K562 (cell line): ENCODE measurements around the gene CUL5. TPM values are rescaled to one million over a fixed set of nuclear protein-coding genes. Genes with fewer than 3 reads are reported as not detected.

Source experiments
- ATAC-seq: fragments of 200-7000 bp; cut with Tn5 transposase; 3 replicates; pipeline ENCODE4 v1.9.1; 2020; ENCODE audit warnings: moderate library complexity
- BruUV-seq: library from RNA; stranded (reverse); fragments of 400-500 nt; replicated peaks from 2 replicates; lab custom pipeline; 2021; lab: Mats Ljungman, UMichigan
- CTCF ChIA-PET: fragments of 300-600 bp; formaldehyde crosslinking; extraction: SDS; loops from one replicate; lab custom pipeline; 2021; ENCODE audit warnings: low intra/inter-chr PET ratio; lab: Yijun Ruan, JAX
- POLR2A ChIA-PET: fragments of 300-600, 350-650 bp; sonication (Branson Sonifier 250); formaldehyde crosslinking; extraction: SDS; loops from one replicate; lab custom pipeline; 2021; ENCODE audit warnings: antibody characterized with exemption, inconsistent platforms; lab: Yijun Ruan, JAX
- DNase-seq, 4 experiments: peaks; one replicate each; pipeline versions ENCODE4 v3.0.0 to v3.0.0-alpha.2; 2011 to 2018; ENCODE audit warnings: low spot score in 3 of 4, mixed read lengths in 3 of 4; ENCODE audit errors: extremely low read depth in 1 of 4
- FAIRE-seq: peaks from 2 replicates; lab custom pipeline; 2011; peaks lifted over from hg19 to GRCh38; lab: Jason Lieb, UNC
- H2AFZ ChIP-seq: 2 replicates; pipeline ENCODE4 v1.6.0; 2011; ENCODE audit warnings: low read depth, low read length, control low read depth, inconsistent platforms
- H3K27ac ChIP-seq: fragments of 200-600 bp; 3 replicates; pipeline ENCODE4 v1.8.0; 2011; ENCODE audit warnings: low read depth, mild to moderate bottlenecking, control low read depth, inconsistent platforms, low read length, moderate library complexity, mixed read lengths; ENCODE audit errors: extremely low read depth
- H3K27me3 ChIP-seq, 2 experiments: fragments of 300-600 bp in 1 of 2; 2 replicates in 1 of 2; 3 replicates in 1 of 2; pipeline versions ENCODE4 v1.6.0 to v1.8.0; 2011; ENCODE audit warnings: inconsistent platforms in 2 of 2, low read length in 2 of 2, mild to moderate bottlenecking in 1 of 2, mixed read lengths in 1 of 2, moderate library complexity in 1 of 2; ENCODE audit not compliant: control insufficient read depth in 2 of 2, insufficient read depth in 2 of 2
- H3K36me3 ChIP-seq: fragments of 300-600 bp; 3 replicates; pipeline ENCODE4 v1.8.0; 2011; ENCODE audit warnings: mild to moderate bottlenecking, low read length, inconsistent platforms; ENCODE audit not compliant: control insufficient read depth, insufficient read depth
- H3K4me1 ChIP-seq, 2 experiments: fragments of 200-600 bp in 1 of 2; replicated peaks in 1 of 2; 2 replicates in 1 of 2; 3 replicates in 1 of 2; pipeline versions ENCODE4 v1.5.1 to v1.8.0; 2011; ENCODE audit warnings: inconsistent platforms in 2 of 2, low read length in 2 of 2, mild to moderate bottlenecking in 1 of 2, mixed read lengths in 1 of 2, moderate library complexity in 1 of 2; ENCODE audit not compliant: control insufficient read depth in 2 of 2, insufficient read depth in 2 of 2
- H3K4me2 ChIP-seq: 2 replicates; pipeline ENCODE4 v1.6.1; 2011; ENCODE audit warnings: low read length, control low read depth, inconsistent platforms, mixed read lengths; ENCODE audit not compliant: insufficient read depth
- H3K4me3 ChIP-seq: fragments of 200-600 bp; sonication (generic), shearing (Covaris generic); 2 replicates; pipeline ENCODE4 v1.5.1; 2016; ENCODE audit warnings: control low read depth, inconsistent platforms
- H3K79me2 ChIP-seq: fragments of 200-600 bp; 3 replicates; pipeline ENCODE4 v1.8.0; 2011; ENCODE audit warnings: low read length, inconsistent platforms; ENCODE audit not compliant: control insufficient read depth, insufficient read depth
- H3K9ac ChIP-seq, 2 experiments: 2 replicates each; pipeline versions ENCODE4 v1.6.0 to v1.6.1; 2011; ENCODE audit warnings: low read depth in 2 of 2, low read length in 2 of 2, control low read depth in 1 of 2, inconsistent platforms in 1 of 2, mild to moderate bottlenecking in 1 of 2, mixed read lengths in 1 of 2; ENCODE audit not compliant: insufficient read depth in 1 of 2
- H3K9me1 ChIP-seq: one replicate; pipeline ENCODE4 v1.6.0; 2011; ENCODE audit warnings: inconsistent platforms, mild to moderate bottlenecking, low read length, moderate library complexity; ENCODE audit not compliant: control insufficient read depth, insufficient read depth
- H3K9me3 ChIP-seq: replicated peaks from 2 replicates; pipeline ENCODE4 v1.5.1; 2011; ENCODE audit warnings: low read depth, low read length, inconsistent platforms; ENCODE audit not compliant: control insufficient read depth, insufficient read depth
- H4K20me1 ChIP-seq: replicated peaks from 2 replicates; pipeline ENCODE4 v1.6.1; 2011; ENCODE audit warnings: low read length, inconsistent platforms, mixed read lengths; ENCODE audit not compliant: control insufficient read depth, insufficient read depth
- BCOR ChIP-seq: fragments of 450-650 bp; IDR thresholded peaks from 2 replicates; pipeline ENCODE4 v1.6.1; 2016
- CBX5 ChIP-seq: IDR thresholded peaks from 2 replicates; pipeline ENCODE4 v1.6.1; 2014; ENCODE audit warnings: low read depth, borderline replicate concordance
- HMBOX1 ChIP-seq: sonication (generic); IDR thresholded peaks from 2 replicates; pipeline ENCODE4 v1.6.1; 2016
- MEF2A ChIP-seq: IDR thresholded peaks from 2 replicates; pipeline ENCODE4 v1.6.1; 2011; ENCODE audit warnings: low read depth, mild to moderate bottlenecking, low read length, moderate library complexity; ENCODE audit not compliant: control insufficient read depth
- RBM25 ChIP-seq: fragments of 200-400 bp; formaldehyde crosslinking; IDR thresholded peaks from 2 replicates; pipeline ENCODE4 v1.6.1; 2018; ENCODE audit warnings: low read length, low read depth, moderate library complexity; ENCODE audit not compliant: severe bottlenecking
- TOE1 ChIP-seq, 2 experiments: fragments of 450-650 bp in 1 of 2; sonication (generic) in 1 of 2; formaldehyde crosslinking in 1 of 2; IDR thresholded peaks; 2 replicates each; pipeline versions ENCODE4 v1.7.1 to v1.8.0; 2016 to 2022; ENCODE audit warnings: borderline replicate concordance in 2 of 2, mild to moderate bottlenecking in 2 of 2, antibody characterized with exemption in 1 of 2, inconsistent platforms in 1 of 2, low read depth in 1 of 2, missing genetic modification reagents in 1 of 2, moderate library complexity in 1 of 2
- ZFP36 ChIP-seq: fragments of 150-350 bp; IDR thresholded peaks from 2 replicates; pipeline ENCODE4 v1.6.1; 2018; ENCODE audit warnings: low read length, low read depth; ENCODE audit not compliant: partially characterized antibody
- WGBS: fragments of 100-300 bp; shearing (Covaris generic); methylation state at CpG from one replicate; pipeline ENCODE4 v1.1.6; 2016; ENCODE audit warnings: low coverage, mixed read lengths; ENCODE audit not compliant: insufficient coverage; ENCODE audit errors: missing lambda C conversion rate; 5-methylcytosine and 5-hydroxymethylcytosine counted together
- in situ Hi-C: fragments of 300-500 bp; cut with MboI; formaldehyde crosslinking; loops from 4 replicates; pipeline ENCODE4 v1.15.0; 2018; ENCODE audit warnings: inconsistent platforms, mixed read lengths
- intact Hi-C: fragments of 100-400 bp; cut with micrococcal nuclease; formaldehyde crosslinking; loops from 2 replicates; pipeline ENCODE4 v1.14.2; 2022
- polyA plus RNA-seq, 8 experiments: library from polyadenylated mRNA; depleted of rRNA in 4 of 8; stranded (reverse) in 5 of 8; unstranded in 3 of 8; fragments of >200 nt; fragmentation: Nextera tagmentation in 2 of 8; fragmentation: Illumina TruSeq in 1 of 8; extraction: Ambion mirVana in 2 of 8; extraction: Trizol in 1 of 8; gene quantifications; 2 replicates each; pipeline versions ENCODE4 v1.2.1 to v1.2.3, GENCODE V29; 2011 to 2014; ENCODE audit warnings: inconsistent platforms in 1 of 8, missing spikeins in 1 of 8
- total RNA-seq, 7 experiments: library from RNA; depleted of rRNA in 6 of 7; stranded (reverse); fragments of >200 nt in 6 of 7; fragmentation: Illumina TruSeq in 2 of 7; extraction: Trizol in 2 of 7; gene quantifications; 2 replicates each; pipeline versions ENCODE4 v1.2.1 to v1.2.3, GENCODE V29; 2011 to 2021; ENCODE audit warnings: low replicate concordance in 1 of 7

Gene CUL5
- total and polyA plus RNA-seq, 9 of the 15 experiments (the other 6 are each of a cell fraction or from before 2014, with no cell fraction given): 14.3 to 45.9 (median 23.0) TPM

- Histone ChIP-seq H3K27me3 (no peaks in the 10 kb centered on the region), H3K27ac (no peak overlapping the region), H3K9me3 (no peaks in the 10 kb centered on the region), H3K9ac (0 out of 4 replicates have a peak overlapping the region, but pooled peaks of 1 of the 2 experiments have one; percentile 50), H3K36me3 (peaks cover 25% of the 10 kb centered on the region), H3K79me2 (peaks cover 99% of the 10 kb centered on the region), H4K20me1 (no peaks in the 10 kb centered on the region), H3K4me2 (no peak overlapping the region), H2AFZ (no peak overlapping the region), H3K9me1 (no peaks in the 10 kb centered on the region), H3K4me1 (peaks cover 16 to 54% of the 10 kb centered on the region in 2 experiments; a peak in 4 of 5 replicates)
- BruUV-seq: no TSS peak
- POLR2A ChIA-PET: interaction anchor here (1.3 kb wide), 1 partner anchor 10 kb away, joined by 3 read pairs; no protein-coding TSS in a partner anchor
- in situ Hi-C loops: no loop called here
- DNase-seq (no peak), ATAC-seq (no peak)
- 72% methylated on average over 2 of the region's 2 CpGs for WGBS
- TF ChIP-seq HMBOX1 (no peak), BCOR (0 out of 2 replicates have a peak, but pooled peaks have one; percentile 54), ZFP36 (peak; percentile 80), TOE1 (IDR thresholded peaks at IDR 0.05; ENCODE audit: borderline replicate concordance) (no peak), TOE1 (CRISPR knock-in tag; IDR thresholded peaks at IDR 0.05; ENCODE audit: borderline replicate concordance, low read depth) (no peak), MEF2A (peak; percentile 50; the same call in 1 of the 2 replicates), CBX5 (no peak), RBM25 (peak; percentile 96)
- TF ChIP-seq, all 486 proteins: peak for 4
- no peak for FAIRE-seq
- CTCF ChIA-PET: no interaction called here
- no peak overlapping the region for H3K4me3 ChIP-seq
- intact Hi-C loops: no loop called here
These were observed 10.0 kb downstream of the CUL5 start for GRCh38 chr11:108018708-108019107.
